OCI-LY7 (cell line): ENCODE measurements around the gene GGT5.

Experiments used
- EZH2phosphoT487 ChIP-seq: fragments of 200-600 bp; sonication (generic); IDR thresholded peaks from 2 replicates; pipeline ENCODE4 v1.6.1; 2018; ENCODE audit warnings: low read depth, borderline replicate concordance, mild to moderate bottlenecking, mixed run types, antibody characterized with exemption, low read length, moderate library complexity, mixed read lengths
- TF ChIP-seq, protein P1 (sequence below): fragments of 200-600 bp; sonication (generic); conservative IDR thresholded peaks from 2 replicates; pipeline ENCODE4 v1.5.1; 2014; ENCODE audit warnings: mild to moderate bottlenecking, antibody characterized with exemption, low read length, moderate library complexity, mixed read lengths

DNA sequence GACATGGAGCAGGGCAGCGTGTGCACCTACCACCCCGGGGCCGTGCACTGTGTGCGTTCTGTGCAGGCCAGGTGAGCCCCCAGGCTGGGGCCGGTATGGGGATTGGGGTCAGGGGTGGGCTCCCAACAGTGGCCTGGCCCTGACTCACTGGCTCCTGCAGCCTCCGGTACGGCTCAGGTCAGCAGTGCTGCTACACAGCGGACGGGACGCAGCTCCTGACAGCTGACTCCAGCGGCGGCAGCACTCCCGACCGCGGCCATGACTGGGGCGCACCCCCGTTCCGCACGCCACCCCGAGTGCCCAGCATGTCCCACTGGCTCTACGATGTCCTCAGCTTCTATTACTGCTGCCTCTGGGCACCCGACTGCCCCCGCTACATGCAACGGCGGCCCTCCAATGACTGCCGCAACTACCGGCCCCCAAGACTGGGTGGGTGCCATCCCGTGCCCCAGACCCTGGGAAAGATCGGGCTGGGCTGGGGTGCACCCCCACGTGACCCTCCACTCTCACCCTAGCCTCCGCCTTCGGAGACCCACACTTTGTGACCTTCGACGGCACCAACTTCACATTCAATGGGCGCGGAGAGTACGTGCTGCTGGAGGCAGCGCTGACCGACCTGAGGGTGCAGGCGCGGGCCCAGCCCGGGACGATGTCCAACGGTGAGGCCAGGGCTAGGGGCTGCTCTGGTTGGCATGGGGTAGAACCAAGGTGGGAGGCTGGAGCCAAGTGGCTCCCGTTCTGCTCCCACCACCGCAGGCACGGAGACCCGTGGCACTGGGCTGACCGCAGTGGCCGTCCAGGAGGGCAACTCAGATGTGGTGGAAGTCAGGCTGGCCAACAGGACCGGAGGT lies 59.2 kb downstream of the GGT5 start:
- TF ChIP-seq, protein P1, sequence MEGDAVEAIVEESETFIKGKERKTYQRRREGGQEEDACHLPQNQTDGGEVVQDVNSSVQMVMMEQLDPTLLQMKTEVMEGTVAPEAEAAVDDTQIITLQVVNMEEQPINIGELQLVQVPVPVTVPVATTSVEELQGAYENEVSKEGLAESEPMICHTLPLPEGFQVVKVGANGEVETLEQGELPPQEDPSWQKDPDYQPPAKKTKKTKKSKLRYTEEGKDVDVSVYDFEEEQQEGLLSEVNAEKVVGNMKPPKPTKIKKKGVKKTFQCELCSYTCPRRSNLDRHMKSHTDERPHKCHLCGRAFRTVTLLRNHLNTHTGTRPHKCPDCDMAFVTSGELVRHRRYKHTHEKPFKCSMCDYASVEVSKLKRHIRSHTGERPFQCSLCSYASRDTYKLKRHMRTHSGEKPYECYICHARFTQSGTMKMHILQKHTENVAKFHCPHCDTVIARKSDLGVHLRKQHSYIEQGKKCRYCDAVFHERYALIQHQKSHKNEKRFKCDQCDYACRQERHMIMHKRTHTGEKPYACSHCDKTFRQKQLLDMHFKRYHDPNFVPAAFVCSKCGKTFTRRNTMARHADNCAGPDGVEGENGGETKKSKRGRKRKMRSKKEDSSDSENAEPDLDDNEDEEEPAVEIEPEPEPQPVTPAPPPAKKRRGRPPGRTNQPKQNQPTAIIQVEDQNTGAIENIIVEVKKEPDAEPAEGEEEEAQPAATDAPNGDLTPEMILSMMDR, result no peak
- no peak for TF ChIP-seq EZH2phosphoT487
